Amniotic epithelial cell (primary cell): Measurements from ENCODE around the gene ZNF438.
"Not testable (repeated sequence)": the region's sequence is repeated elsewhere in the genome, so short reads cannot be mapped to it uniquely, and the experiment has no call there.

Source experiments
- DNase-seq: peaks from one replicate; pipeline ENCODE4 v3.0.0-alpha.2; 2010; ENCODE audit warnings: low read depth

ZNF438 gene

DNA sequence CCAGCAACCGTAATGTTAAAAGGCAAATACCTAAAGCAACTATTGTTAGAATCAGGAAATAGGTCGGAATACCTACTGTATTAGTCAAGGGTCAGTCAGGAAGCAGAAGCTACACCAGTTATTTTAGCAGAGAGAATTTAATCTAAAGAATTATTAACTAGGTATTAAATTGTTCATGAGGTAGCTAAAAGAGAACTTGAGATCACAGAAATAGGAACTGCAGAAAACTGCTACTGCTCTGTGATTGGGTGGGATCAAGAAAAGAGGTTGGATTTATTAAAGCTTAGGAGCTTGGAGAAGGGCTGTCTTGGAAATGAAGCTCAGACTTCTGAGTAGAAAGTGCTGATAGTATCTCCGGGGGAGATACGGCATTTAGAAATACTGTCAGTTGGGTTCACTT is 20.0 kb upstream of the ZNF438 start:
- peak; percentile 60 for DNase-seq

GRCh38 chr10:31042670-31043069 is 11.0 kb upstream of the ZNF438 start:
- peak; percentile 90 for DNase-seq

- DNase-seq: peak; percentile 60
Measured at GRCh38 chr10:31041011-31041410, 9.3 kb upstream of the ZNF438 start.

GRCh38 chr10:31039006-31039405 is 7.3 kb upstream of the ZNF438 start:
- DNase-seq: not testable (repeated sequence)

DNA sequence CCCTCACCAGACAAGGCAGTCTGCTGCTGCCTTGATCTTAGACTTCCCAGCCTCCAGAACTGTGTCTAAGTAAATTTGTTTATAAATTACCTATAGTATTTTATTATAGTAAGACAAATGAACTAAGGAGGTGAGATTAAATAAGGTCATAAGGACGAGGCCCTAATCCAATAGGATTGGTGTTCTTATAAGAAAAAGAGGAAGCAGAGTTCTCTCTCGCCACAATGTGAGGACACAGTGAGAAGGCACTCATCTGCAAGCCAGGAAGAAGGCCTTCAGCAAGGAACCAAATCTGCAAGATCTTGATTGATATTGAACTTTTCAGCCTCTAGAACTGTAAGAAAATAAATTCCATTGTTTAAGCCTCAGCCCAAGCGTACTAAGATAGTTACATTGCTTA is 6.1 kb upstream of the ZNF438 start:
- no peak for DNase-seq

DNA sequence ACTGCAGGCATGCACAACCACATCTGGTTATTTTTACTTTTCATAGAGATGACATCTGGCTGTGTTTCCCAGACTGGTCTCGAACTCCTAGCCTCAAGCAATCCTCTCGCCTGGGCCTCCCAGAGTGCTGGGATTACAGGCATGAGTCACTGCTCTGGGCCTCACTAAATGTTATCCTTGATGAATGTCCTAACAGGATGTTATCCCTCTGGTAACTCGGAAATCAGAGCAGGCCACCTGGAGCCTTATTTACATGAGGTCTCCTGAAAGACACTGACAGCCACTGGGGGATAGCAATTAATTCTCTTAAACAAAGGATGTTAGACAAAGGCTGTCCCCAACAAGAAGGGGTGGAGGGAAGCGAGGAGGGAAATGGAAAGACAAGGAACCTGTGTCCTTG is 4.5 kb upstream of the ZNF438 start:
- peak; percentile 56 for DNase-seq

DNA sequence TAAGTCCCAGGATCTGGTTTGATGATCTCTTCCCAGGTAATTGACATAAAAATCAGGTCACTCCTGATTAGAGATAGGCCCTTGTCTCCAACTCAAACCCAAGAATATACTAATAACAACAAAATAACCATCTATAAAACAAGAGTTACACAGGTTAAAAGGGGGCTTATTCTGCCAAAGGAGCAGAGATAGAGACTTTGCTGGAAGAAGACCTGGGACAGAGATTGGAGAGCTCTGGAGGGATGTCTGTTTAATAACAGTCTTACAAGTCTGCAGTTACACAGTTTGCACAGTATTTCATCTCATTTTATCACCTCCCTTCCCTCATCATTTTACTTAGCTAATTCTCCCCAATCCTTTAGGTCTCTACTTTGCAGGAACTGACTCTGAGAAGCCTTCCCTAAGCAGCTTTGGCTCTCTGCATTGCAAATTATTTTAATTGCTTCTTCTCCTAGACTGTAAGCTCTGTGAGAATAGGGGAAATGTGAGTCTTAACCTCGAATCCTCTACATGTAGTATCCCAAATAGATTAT is 3.7 kb upstream of the ZNF438 start:
- DNase-seq: peak; percentile 30

- DNase-seq: peak; percentile 99
Measured at GRCh38 chr10:31034098-31034909, 2.6 kb upstream of the ZNF438 start.

GRCh38 chr10:31033147-31033546 is 1.5 kb upstream of the ZNF438 start:
- DNase-seq: no peak

DNA sequence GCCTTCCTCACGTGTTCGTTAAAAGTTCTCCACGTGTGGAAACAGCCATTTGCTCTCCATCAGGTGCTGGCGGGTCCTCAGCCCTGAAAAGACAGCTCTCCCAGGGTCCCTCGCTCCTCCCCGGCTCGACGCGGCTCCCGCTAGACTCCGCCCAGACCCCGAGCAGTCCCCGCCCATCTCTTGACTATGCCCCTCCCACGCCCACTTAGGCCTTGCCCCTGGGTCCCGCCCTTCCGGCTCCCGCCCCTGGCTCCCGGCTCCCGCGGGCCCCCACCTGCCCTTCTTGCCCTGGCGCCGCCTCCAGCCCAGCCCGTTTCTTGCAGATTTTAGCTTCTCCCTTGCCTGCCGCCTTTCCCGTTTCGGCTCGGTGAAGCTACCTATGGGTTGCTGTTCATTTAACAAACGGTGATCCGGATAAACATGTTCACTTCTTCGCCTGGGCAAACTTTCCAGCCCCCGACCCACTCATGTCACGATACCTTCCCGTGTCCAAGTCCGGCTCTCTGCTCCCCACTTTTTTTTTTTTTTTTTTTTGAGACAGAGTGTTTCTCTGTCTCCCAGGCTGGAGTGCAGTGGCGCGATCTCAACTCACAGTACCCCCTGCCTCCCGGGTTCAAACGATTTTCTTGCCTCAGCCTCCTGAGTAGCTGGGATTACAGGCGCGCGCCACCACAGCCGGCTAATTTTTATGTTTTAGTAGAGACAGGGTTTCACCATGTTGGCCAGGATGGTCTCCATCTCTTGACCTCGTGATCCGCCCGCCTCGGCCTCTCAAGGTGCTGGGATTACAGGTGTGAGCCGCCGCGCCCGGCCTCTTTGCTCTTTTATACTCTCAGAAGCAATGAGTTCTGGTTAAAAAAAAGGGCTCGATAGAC is 830 bp upstream of the ZNF438 start:
- DNase-seq: peak; percentile 95

DNA sequence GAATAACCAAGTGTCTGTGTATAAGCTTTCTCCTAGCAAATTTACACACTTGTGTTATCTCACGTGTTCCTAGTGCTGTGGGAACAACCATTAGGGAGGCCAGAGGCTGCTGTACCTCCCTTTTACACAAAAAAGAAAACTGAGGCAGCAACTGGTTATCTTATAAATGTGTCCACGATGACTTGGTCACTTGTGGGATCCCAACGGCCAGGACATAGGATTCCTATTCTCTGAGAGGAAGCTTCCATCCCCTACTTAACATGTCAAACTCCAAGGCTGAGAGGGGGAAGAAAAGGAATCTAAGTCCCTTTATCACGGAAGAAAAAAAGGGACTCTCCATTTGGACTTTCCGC is 484 bp downstream of the ZNF438 start:
- DNase-seq: no peak

DNA sequence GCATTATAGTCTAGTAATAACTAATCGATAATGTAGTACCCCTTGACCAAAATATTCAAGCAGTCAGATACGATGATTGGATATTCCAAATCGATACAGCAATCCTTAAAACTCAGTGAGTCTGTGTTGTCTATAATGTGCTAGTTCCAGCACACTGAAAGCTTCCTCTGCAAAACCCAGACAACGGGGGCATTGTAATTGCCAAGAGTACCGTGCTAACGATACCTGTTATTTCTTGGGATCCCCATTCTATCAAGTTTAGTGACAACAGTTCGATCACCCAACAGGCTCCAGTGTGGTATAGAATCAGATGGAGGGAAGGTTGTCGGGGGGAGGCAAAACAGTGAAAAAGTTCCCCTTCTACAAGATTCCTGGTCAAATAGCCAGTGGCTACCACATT is 865 bp downstream of the ZNF438 start:
- DNase-seq: no peak

DNA sequence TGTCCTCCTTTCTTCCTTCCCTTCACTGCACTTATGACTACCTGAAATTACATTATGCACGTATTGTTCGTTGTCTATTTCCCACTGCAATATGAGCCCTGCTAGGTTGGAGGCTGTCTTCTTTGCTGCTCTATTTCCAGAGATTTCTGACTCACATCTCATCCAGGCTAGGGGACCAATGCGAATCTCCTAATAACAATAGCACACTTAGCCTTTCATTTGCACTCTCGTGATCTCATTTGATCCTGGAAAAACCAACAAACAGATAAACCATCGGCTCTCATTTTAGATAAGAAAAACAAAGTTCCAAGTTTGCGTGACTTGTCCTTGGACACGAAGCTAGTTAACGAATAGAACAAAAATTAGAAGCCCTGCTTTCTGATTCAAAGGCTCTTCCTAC is 1.4 kb downstream of the ZNF438 start:
- peak; percentile 24 for DNase-seq

DNA sequence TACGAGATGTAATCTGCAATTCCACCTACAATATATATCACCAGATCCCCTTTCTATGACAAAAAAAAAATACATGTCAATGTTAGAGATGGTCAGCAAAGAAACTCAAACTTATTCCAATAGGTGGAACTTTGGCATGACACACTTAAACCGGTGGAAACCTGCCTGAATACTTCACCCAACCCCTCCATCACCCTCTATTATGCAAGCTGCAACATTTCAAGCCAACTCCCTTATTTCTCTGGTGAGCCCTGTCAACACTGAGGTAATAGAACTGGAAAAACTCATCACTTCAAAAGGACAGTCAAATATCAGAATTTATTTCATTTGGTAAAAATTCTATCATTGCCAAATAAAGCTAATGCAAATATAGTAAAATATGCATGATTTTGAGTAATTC is 3.6 kb downstream of the ZNF438 start:
- peak; percentile 60 for DNase-seq

- DNase-seq: not testable (repeated sequence)
Measured at GRCh38 chr10:31026279-31026678, 5.4 kb downstream of the ZNF438 start.

- DNase-seq: no peak
Measured at GRCh38 chr10:31025142-31025541, 6.5 kb downstream of the ZNF438 start.

- no peak for DNase-seq
Measured at GRCh38 chr10:31023558-31023957, 8.1 kb downstream of the ZNF438 start.

DNA sequence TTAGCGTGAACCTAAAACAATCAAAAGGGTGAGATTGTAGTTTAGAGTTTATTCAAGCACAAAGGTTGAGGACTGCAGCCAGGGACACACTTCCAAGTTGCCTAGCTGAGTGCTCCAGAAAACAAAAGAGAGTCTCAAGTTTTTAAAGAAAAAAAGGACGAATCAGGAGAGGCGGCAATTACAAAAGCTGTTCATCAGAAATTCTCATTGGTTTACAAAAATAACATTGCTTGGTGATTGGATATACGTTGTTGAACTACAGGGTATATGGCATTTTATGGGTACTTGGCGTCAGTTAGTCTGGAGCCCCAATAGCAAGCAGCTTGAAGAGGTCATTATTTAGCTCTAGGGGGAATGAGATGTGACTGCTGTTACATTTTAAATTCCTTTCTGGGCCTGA is 11.5 kb downstream of the ZNF438 start:
- no peak for DNase-seq

DNA sequence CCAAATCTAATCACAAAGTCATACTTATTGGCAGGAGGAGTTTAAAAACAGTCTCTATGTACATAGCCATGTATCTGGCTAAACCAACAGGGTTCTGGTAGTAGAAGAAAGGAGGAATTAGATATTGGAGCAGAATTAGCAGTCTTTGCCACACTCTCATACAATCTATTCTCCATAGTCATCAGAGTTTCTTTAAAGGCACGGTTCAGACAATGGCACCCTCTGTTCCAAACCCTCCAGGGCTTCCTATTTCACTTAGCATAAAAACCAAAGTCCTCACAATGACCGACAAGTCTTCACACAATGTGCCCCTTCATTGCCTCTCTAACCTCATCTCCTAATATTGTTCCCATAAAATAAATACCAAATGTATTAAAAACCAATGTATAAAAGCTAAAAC is 12.7 kb downstream of the ZNF438 start:
- no peak for DNase-seq

GRCh38 chr10:31018356-31018750 is 13.3 kb downstream of the ZNF438 start:
- no peak for DNase-seq

DNA sequence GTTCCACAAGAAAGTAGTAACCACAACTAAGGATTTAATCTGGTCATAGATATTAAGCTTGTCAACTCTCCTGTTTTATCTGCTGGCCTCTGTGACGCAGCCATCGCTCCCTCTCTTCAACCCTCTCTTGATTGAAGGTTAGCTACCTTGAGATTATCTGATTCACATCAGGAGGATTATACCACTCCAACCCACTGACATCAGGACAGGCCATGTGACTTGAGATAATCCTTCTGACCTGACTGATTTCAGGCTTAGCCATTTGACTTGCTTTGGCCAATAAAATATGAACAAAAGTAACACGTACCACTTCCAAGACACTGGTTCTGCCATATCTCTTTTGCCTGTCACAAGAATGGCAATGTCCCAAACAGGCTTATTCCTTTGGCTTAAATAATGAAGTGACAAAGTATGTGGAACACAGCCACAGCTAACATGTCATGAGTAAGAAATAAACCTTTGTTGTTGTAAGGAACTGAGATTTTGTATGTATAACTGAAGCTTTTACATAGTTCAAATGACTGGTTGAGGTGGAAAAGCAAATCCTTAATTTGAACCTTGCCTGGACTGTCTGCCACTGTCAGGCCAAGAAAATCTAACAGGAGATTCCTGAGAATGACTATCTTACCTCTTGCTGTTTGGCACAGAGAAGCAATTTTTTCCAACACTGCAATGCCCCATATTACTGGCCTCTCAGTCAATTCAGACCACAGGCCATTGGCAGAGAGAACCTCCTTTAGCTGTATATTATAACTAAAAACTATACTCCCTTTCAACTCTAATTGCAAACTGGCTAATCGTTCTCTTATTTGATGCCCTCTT is 13.9 kb downstream of the ZNF438 start:
- DNase-seq: peak; percentile 79
